Suppressor macrophage treated with lipopolysaccharide for 1 hour (primary cell): ENCODE measurements around the gene DXO.
"Not testable (repeated sequence)": the region's sequence is repeated elsewhere in the genome, so short reads cannot be mapped to it uniquely, and the experiment has no call there.

Experiments used
- DNase-seq, 3 donors: peaks; one replicate each; pipeline ENCODE4 v3.0.0-alpha.2; 2020 to 2022

DXO gene

DNA sequence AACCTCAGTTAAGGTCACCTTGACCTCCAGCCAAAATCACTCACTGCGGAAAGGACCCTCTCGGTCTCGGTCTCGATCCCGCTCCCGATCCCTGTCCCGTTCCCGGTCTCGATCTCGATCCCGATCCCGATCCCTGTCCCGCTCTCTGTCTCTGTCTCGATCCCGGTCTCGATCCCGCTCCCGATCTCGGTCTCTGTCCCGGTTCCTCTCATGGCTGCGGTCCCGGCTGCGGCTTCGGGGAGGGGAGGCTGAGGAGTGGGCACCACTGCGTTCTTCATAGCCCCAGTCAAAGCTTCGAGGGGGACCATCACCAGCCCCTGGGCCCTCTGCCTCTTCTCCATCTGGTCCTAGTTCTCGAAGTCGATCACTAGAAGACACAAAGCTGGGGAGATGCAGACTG, 17.4 kb downstream of the DXO start:
- DNase-seq = no peak

DNA sequence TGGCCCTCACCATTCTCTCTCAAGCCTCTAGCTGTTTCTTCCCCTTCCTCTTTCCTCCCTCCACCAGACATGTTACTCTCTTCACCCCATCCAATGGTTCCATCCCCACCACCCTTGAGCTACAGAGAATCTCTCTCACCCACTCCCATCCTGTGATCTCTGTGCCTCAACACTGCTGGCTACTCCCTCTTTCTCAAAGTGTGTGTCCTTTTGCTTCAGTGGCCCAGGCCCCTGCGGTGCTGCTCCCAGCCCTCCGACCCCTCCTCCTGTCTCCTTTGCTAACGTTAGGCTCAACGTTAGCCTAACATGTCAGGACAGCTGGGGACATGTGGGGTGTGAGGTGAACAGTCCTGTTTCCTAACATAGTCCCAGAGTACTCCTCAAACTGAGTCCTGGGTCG, 19.0 kb downstream of the DXO start:
- no peak for DNase-seq

DNA sequence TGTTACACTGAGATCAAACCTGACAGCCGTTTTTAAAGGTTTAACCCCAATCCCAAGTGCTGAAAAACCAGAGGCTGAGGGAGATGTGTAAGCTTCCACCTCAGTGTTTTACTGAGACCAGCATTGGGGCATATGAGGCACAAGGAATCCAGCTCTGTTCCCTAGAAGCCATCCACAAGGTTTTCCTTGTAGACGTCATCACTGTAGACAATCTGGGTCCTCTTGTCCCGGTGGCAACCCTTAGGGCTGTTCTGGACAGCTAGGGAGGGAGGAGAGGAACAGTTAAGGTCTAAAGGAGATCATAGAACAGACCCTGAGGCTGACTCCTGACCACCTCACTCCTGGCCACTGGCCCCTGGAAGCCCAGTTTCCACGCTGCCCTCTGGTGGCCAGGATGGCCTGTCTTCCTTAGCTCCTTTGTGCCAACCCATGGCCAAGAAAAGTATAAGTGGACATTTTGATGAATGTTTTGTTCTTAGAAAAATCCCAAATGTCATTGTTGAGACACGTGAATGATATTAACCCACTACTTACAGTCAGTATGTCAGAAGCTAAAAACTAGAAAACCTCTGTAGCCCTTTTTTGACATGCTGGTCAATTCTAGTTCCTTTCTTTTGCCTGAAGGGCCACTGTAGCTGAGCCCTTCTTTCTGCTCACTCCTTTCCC, 19.7 kb downstream of the DXO start:
- DNase-seq = peak; percentile 87 to 90 (median 87)

DNA sequence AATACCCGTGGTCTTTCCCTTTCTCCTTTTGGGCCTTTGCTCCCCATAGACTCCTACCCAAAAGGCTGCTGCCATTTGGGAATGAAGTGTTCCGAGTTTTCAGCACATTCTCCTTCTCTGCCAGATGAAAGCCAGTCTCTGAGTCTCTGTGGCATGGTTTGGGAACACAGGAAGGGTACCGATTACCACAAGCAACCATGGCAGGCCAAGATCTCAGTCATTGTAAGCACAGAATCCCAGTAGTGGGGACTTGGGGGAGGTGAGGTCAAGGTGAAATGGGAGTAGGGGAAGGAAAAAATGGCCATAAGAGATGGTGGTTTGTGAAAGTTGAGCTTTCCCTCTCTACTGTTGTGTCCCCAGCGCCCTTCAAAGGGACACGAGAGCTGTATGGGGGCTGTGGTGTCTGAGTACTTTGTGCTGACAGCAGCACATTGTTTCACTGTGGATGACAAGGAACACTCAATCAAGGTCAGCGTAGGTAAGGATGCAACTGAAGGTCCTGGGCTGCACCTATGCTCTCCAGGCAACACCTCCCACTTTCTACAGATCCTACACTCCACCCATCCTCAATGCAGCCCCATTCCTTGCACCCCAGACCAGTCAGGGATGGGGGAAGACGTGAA, 21.9 kb downstream of the DXO start:
- DNase-seq = no peak

DNA sequence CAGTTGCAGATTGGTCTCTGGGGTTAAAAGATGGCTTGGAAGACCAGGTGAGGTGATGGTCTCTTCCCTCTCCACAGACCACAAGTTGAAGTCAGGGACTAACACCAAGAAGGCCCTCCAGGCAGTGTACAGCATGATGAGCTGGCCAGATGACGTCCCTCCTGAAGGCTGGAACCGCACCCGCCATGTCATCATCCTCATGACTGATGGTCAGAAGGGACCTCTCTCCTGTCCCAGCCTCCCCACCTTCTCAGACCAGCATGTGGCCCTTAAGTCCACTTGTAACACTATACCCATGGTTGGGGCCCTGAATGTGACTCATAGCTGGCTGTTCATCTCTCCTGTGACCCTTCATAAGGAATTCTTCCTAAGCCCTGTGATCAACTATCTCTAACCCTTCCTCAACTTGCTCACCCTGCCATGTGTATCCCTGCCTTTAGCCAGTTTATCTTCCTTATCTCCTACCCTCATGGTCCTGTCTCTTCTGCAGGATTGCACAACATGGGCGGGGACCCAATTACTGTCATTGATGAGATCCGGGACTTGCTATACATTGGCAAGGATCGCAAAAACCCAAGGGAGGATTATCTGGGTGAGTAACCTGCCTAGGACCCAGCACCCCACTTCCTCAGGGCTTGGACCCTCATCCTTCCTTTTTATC, 23.1 kb downstream of the DXO start:
- peak; percentile 64 to 72 (median 68) for DNase-seq

DNA sequence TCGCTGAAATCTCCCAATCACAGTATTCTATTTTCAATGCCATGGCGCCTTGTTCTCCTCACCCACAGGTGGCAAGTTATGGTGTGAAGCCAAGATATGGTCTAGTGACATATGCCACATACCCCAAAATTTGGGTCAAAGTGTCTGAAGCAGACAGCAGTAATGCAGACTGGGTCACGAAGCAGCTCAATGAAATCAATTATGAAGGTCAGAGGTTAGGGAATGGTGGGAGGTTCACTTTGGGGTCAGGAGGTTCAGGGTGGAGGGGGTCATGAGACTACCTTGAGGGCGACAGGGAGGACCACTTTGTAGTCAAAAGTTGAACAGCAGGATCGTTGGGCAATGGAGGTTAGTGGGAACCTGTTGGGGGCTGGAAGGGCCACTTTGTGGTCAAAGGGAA, 23.6 kb downstream of the DXO start:
- no peak for DNase-seq

DNA sequence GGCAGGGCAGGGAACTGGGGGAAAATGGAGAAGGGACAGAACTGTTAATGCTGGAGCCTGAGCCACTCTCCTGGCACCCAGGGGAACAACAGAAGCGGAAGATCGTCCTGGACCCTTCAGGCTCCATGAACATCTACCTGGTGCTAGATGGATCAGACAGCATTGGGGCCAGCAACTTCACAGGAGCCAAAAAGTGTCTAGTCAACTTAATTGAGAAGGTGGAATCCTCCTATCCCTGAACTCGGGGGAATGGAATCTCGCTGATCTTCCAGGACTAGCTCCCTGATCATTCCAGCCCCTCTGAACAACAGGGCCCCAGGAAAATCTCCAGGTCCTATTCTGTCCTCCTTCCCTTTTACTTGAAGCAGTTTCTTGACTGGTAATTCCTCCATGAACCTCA, 24.1 kb downstream of the DXO start:
- DNase-seq = no peak

DNA sequence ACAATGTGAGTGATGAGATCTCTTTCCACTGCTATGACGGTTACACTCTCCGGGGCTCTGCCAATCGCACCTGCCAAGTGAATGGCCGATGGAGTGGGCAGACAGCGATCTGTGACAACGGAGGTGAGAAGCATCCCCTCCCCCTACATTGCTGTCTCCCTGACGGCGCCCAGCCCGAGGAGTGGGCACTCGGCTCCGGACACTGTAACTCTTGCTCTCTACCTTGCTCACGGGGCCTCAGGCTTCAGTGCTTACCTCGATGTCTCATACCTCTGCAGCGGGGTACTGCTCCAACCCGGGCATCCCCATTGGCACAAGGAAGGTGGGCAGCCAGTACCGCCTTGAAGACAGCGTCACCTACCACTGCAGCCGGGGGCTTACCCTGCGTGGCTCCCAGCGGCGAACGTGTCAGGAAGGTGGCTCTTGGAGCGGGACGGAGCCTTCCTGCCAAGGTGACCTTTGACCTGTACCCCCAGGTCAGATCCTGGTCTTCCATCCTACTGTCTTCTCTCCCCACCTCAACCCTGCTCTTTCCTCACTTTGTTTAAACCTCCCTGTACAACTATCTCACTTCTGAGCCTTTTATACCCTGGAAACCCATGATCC, 24.8 kb downstream of the DXO start:
- DNase-seq = no peak

DNA sequence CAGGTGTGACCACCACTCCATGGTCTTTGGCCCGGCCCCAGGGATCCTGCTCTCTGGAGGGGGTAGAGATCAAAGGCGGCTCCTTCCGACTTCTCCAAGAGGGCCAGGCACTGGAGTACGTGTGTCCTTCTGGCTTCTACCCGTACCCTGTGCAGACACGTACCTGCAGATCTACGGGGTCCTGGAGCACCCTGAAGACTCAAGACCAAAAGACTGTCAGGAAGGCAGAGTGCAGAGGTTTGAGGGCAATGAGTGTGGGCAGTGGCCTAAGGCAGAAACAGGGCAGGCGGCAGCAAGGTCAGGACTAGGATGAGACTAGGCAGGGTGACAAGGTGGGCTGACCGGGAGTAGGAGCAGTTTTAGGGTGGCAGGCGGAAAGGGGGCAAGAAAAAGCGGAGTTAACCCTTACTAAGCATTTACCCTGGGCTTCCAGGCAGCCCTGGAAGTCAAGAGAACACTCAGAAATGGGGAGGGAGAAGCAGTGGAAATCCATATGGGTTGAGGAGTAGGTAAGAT, 25.5 kb downstream of the DXO start:
- no peak for DNase-seq

DNA sequence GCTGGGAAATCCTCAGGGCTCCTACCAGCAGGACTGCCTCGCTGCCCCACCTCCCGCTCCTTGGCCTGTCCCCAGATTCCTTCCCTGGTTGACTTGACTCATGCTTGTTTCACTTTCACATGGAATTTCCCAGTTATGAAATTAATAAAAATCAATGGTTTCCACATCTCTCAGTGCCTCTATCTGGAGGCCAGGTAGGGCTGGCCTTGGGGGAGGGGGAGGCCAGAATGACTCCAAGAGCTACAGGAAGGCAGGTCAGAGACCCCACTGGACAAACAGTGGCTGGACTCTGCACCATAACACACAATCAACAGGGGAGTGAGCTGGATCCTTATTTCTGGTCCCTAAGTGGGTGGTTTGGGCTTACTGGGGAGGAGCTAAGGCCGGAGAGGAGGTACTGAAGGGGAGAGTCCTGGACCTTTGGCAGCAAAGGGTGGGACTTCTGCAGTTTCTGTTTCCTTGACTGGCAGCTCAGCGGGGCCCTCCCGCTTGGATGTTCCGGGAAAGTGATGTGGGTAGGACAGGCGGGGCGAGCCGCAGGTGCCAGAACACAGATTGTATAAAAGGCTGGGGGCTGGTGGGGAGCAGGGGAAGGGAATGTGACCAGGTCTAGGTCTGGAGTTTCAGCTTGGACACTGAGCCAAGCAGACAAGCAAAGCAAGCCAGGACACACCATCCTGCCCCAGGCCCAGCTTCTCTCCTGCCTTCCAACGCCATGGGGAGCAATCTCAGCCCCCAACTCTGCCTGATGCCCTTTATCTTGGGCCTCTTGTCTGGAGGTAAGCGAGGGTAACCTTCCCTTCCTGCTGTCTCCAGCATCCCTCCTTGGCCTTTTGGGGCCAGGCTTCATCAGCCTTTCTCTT, 26.2 kb downstream of the DXO start, which contains the start of gene CFB:
CFB (plus strand) TSS at position 589 of the 863 bp plus-strand sequence; CDS start at position 716, 127 bp downstream.
- peak; percentile 86 to 92 (median 90) for DNase-seq

DNA sequence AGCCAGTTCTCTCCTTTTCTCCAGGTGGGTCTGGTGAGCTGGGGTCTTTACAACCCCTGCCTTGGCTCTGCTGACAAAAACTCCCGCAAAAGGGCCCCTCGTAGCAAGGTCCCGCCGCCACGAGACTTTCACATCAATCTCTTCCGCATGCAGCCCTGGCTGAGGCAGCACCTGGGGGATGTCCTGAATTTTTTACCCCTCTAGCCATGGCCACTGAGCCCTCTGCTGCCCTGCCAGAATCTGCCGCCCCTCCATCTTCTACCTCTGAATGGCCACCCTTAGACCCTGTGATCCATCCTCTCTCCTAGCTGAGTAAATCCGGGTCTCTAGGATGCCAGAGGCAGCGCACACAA, 26.8 kb downstream of the DXO start:
- DNase-seq = no peak

DNA sequence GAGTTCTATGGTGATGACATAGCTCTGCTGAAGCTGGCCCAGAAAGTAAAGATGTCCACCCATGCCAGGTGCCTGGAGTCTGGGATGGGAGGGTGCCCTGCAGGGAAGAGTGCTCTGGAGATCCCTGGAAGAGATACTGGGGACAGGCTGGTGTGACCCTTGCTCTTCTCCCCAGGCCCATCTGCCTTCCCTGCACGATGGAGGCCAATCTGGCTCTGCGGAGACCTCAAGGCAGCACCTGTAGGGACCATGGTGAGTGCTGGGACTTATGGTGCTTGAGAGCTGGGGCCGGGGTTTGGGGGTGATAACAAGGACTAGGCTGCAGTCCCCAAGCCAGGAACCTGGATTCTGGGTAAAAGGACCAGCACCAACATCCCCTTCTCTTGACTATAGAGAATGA, 28.2 kb downstream of the DXO start:
- no peak for DNase-seq

DNA sequence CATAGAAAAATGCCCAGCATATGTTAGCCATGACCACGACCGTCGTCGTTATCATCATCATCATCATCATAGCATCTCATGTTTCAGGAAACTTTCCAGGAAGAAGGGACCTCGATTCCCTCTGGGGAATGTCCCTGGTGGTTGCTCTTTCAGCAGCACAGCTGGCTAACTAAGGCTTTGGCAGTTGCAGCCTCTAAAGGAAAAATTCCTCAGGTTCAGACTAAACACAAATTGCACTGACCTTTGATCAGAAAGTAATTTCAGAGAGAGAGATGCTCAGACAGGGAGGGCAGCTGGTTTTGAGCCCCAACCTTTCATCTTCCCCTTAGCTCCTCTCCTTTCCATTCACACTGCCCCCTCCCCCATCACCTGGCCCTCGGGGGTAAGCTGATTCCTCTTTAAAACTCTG, 31.7 kb downstream of the DXO start:
- DNase-seq = peak; percentile 23 to 53 (median 46)

DNA sequence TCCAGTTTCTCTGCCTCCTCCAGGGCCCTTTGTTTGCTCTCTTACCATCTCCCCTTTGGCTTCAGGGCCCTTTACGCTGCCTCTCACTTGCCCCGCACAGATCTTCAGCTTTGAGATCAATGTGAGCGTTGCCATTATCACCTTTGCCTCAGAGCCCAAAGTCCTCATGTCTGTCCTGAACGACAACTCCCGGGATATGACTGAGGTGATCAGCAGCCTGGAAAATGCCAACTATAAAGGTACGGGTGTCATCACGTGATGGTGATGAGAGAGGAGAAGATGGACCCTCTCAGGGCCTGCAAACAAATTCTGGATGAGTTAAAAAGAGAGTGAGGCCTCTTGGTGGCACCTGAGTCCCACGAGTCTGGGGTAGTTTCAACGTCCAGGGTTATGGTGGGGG, 36.1 kb downstream of the DXO start:
- no peak for DNase-seq

DNA sequence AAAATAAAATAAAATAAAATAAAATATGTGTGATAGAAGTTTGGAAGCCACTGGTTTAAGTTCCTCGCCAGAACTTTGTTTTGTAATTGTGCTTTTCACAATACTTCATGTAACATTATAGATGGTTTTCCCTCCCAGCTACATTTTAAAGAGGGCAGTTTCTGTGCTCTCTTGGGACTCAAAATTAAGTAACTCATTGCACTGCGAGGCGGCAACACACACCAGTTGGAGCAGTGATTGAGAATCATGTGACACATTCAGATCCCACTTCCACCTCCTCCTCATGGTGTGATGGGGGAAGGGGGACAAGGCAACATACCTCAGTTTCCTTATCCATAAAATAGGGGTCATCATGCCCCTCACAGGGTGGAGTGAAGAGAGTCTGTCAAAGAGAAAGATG, 36.9 kb downstream of the DXO start:
- DNase-seq = peak in 2 of 3 donors; percentile 22 to 34

DNA sequence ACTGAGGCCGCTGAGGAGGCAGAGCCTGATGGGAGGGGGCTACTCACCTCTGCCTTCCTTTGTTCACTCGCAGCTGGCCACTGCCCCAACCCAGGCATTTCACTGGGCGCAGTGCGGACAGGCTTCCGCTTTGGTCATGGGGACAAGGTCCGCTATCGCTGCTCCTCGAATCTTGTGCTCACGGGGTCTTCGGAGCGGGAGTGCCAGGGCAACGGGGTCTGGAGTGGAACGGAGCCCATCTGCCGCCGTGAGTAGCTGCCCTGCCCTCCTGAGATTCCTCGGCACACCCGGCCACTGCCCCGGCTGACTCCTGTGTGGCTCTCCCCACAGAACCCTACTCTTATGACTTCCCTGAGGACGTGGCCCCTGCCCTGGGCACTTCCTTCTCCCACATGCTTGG, 38.4 kb downstream of the DXO start:
- no peak for DNase-seq

DNA sequence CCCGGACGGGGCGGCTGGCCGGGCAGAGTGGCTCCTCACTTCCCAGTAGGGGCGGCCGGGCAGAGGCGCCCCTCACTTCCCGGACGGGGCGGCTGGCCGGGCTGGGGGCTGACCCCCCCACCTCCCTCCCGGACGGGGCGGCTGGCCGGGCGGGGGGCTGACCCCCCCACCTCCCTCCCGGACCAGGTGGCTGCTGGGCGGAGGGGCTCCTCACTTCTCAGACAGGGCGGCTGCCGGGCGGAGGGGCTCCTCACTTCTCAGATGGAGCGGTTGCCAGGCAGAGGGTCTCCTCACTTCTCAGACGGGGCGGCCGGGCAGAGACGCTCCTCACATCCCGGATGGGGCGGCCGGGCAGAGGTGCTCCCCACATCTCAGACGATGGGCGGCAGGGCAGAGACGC, 39.8 kb downstream of the DXO start:
- DNase-seq = not testable (repeated sequence)

DNA sequence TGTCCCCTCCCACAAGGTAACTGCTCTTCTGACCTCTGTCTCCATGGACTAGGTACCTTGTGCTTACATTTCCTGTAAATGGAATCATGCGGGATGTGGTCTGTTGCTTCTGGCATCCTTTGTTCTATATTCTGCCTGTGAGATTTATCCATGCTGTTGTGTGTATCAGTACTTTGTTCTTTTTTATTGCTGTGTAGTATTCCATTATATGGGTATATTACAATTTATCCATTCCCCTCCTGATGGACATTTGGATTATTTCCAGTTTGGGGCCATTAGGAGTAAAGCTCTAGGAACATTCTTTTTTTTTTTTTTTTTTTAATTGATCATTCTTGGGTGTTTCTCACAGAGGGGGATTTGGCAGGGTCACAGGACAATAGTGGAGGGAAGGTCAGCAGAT, 41.0 kb downstream of the DXO start:
- no peak for DNase-seq

DNA sequence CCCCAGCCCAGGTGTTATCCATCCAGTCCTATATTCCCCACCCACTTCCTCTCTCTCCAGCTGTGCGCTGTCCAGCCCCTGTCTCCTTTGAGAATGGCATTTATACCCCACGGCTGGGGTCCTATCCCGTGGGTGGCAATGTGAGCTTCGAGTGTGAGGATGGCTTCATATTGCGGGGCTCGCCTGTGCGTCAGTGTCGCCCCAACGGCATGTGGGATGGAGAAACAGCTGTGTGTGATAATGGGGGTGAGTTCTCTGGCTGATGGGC, 43.3 kb downstream of the DXO start:
- no peak for DNase-seq

DNA sequence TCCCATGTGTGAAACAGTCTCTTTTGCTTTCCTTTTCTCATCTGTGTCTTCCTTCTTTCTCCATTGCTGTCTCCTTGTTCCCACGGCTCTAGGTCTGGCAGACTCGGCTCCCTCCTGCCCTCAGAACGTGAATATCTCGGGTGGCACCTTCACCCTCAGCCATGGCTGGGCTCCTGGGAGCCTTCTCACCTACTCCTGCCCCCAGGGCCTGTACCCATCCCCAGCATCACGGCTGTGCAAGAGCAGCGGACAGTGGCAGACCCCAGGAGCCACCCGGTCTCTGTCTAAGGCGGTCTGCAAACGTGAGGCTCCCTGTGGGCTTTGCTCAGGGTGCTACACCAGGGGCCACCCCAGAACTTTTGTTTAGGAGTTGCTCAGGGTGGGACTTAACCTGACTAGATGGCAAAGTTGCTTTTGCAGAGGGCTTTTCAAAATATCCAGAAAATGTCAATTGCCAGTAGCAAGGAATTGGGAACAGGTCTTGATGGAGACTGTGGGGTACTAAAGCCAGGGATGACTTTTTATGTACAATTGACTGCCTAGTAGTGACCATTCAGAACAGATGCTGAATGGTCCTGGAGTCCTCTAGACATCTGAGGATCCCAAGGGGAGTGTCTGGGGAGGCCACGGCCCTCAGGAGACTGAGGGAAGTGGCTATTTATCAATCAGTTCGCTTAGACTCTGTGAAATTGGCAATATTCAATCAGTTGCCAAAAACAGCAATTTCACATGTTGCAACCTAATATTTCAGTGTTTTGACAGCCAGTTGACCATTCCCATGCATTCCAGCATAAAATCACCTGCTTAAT, 43.9 kb downstream of the DXO start:
- no peak for DNase-seq

DNA sequence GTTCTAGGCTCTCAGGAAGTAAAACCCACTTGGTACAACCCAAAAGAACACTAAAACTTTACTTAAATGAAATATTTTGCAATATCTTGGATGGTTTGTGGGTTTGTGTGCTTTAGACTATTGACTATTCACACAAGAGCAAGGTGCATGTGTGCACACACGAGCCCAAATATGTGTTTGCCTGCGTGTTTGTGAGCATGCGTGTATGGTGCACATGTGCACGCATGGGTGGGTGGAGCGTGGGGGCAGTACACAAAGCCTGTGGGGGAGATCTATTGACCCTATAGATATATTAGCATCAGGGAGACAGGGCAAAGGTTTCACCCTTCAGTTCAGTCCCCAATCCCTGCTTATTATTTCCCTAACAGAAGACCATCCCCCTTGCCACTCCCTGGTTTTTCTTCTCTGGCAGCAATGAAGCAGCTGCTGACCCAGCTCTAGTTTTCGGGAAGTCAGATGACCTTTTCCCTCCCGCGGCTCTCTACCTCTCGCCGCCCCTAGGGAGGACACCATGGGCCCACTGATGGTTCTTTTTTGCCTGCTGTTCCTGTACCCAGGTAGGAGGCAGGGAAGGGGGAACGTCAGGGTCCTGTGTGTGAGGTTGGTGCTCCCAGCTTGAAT, 44.6 kb downstream of the DXO start, which contains the start of gene C2:
C2 (plus strand) TSS at position 476 of the 621 bp plus-strand sequence; CDS start at position 512, 36 bp downstream.
- peak in 2 of 3 donors; percentile 50 to 53 for DNase-seq
